Panc1 (cell line): ENCODE measurements around the gene SIK2. TPM values are rescaled to one million over a fixed set of nuclear protein-coding genes. Genes with fewer than 3 reads are reported as not detected.
A peak's percentile ranks its signal among the peaks of the same experiment; 100 is the strongest.

ENCODE experiments used
- ATAC-seq: fragments of 200-7000 bp; cut with Tn5 transposase; 2 replicates; pipeline ENCODE4 v1.9.1; 2020; ENCODE audit warnings: mild to moderate bottlenecking, moderate library complexity
- BruUV-seq: library from RNA; stranded (reverse); fragments of 400-500 nt; replicated peaks from 2 replicates; lab custom pipeline; 2021; lab: Mats Ljungman, UMichigan
- CTCF ChIA-PET: fragments of 300-600 bp; sonication (Branson Sonifier 250); formaldehyde crosslinking; loops from one replicate; lab custom pipeline; 2022; ENCODE audit warnings: antibody characterized with exemption; lab: Charles Lee
- POLR2A ChIA-PET: fragments of 300-600 bp; sonication (Branson Sonifier 250); formaldehyde crosslinking; loops from one replicate; lab custom pipeline; 2022; ENCODE audit warnings: antibody characterized with exemption; lab: Charles Lee
- DNase-seq: peaks from one replicate; pipeline ENCODE4 v3.0.0-alpha.2; 2010; ENCODE audit warnings: low read depth, low spot score
- H3K27ac ChIP-seq: 2 replicates; pipeline ENCODE4 v1.5.1; 2011; ENCODE audit warnings: mild to moderate bottlenecking, low read length, inconsistent platforms
- H3K27me3 ChIP-seq: fragments of 200-500 bp; sonication (Bioruptor generic); 2 replicates; pipeline ENCODE4 v1.6.0; 2014; ENCODE audit warnings: low read length, inconsistent platforms; ENCODE audit not compliant: control insufficient read depth, insufficient read depth
- H3K36me3 ChIP-seq: fragments of 200-500 bp; sonication (Bioruptor generic); 2 replicates; pipeline ENCODE4 v1.5.1; 2014; ENCODE audit warnings: inconsistent platforms, mild to moderate bottlenecking, low read length, moderate library complexity; ENCODE audit not compliant: control insufficient read depth, insufficient read depth
- H3K4me1 ChIP-seq: 2 replicates; pipeline ENCODE4 v1.5.1; 2011; ENCODE audit warnings: inconsistent platforms, mild to moderate bottlenecking, low read length, moderate library complexity; ENCODE audit not compliant: control insufficient read depth, insufficient read depth
- H3K4me3 ChIP-seq, 2 experiments: 2 replicates each; pipeline ENCODE4 v1.5.1; 2011 to 2012; ENCODE audit warnings: low read depth in 2 of 2, low read length in 2 of 2, mild to moderate bottlenecking in 2 of 2, inconsistent platforms in 1 of 2, moderate library complexity in 1 of 2
- H3K9me3 ChIP-seq: fragments of 200-500 bp; sonication (Bioruptor generic); 2 replicates; pipeline ENCODE4 v1.5.1; 2014; ENCODE audit warnings: low read depth, mild to moderate bottlenecking, inconsistent platforms, low read length, moderate library complexity; ENCODE audit not compliant: control insufficient read depth, insufficient read depth
- CTCF ChIP-seq: fragments of 450-650 bp; IDR thresholded peaks from 2 replicates; pipeline ENCODE4 v1.5.1; 2017; ENCODE audit warnings: mild to moderate bottlenecking
- POLR2AphosphoS5 ChIP-seq: IDR thresholded peaks from 2 replicates; pipeline ENCODE4 v1.6.1; 2012; ENCODE audit warnings: mild to moderate bottlenecking, low read depth, low read length, moderate library complexity
- REST ChIP-seq, 2 experiments: IDR thresholded peaks; 2 replicates each; pipeline ENCODE4 v1.6.1; 2011 to 2012; ENCODE audit warnings: low read depth in 2 of 2, control low read depth in 1 of 2, low read length in 1 of 2, mild to moderate bottlenecking in 1 of 2, moderate library complexity in 1 of 2; ENCODE audit not compliant: insufficient read depth in 1 of 2
- SIN3A ChIP-seq: IDR thresholded peaks from 2 replicates; pipeline ENCODE4 v1.6.1; 2012; ENCODE audit warnings: low read depth, mild to moderate bottlenecking, low read length, moderate library complexity, borderline replicate concordance; ENCODE audit not compliant: insufficient read depth
- TCF7L2 ChIP-seq: IDR thresholded peaks from 2 replicates; pipeline ENCODE4 v1.6.1; 2011; ENCODE audit warnings: mild to moderate bottlenecking, low read depth, low read length, inconsistent platforms
- in situ Hi-C: cut with HindIII; loops from 2 replicates; pipeline ENCODE4 v1.10.0; 2016; ENCODE audit warnings: low sequenced_read_pairs, low pct_unique_long_range_greater_than_20kb
- intact Hi-C: fragments of 100-400 bp; cut with micrococcal nuclease; formaldehyde crosslinking; loops from one replicate; pipeline ENCODE4 v1.10.0; 2022; ENCODE audit not compliant: unreplicated experiment
- total RNA-seq: library from RNA; stranded (reverse); gene quantifications from one replicate; pipeline ENCODE4 v1.2.1, GENCODE V29; 2021; ENCODE audit not compliant: unreplicated experiment

SIK2 gene
- total RNA-seq, 1 experiment from 2014 or later = 17.0 TPM

GRCh38 chr11:111733016-111733415 lies 130.8 kb downstream of the SIK2 start:
- DNase-seq = no peak
- H3K36me3 ChIP-seq = no peaks in the 10 kb centered on the region
- no TSS peak for BruUV-seq
- no peaks in the 10 kb centered on the region for H3K9me3 ChIP-seq
- intact Hi-C loops = no loop called here
- ChIA-PET CTCF (interaction anchor here (1.2 kb wide), 1 partner anchor 109 kb away, joined by 3 read pairs; no protein-coding TSS in a partner anchor), POLR2A (interaction anchor here (0.7 kb wide), 1 partner anchor 131 kb away, joined by 3 read pairs; the partner anchor contains the start of gene SIK2)
- H3K4me1 ChIP-seq = peaks cover 9% of the 10 kb centered on the region; the same call in 1 of the 2 replicates
- in situ Hi-C loops = no loop called here
- H3K4me3 ChIP-seq = no peak overlapping the region
- TF ChIP-seq CTCF (no peak), TCF7L2 (no peak), REST (IDR thresholded peaks at IDR 0.05; ENCODE audit: insufficient read depth in 1 of 2, low read depth in 2 of 2, low read length in 1 of 2) (no peak), SIN3A (no peak), POLR2AphosphoS5 (no peak)
- ATAC-seq = peak; percentile 60
- H3K27ac ChIP-seq = 0 out of 2 replicates have a peak overlapping the region, but pooled peaks have one; percentile 7
- H3K27me3 ChIP-seq = no peaks in the 10 kb centered on the region

DNA sequence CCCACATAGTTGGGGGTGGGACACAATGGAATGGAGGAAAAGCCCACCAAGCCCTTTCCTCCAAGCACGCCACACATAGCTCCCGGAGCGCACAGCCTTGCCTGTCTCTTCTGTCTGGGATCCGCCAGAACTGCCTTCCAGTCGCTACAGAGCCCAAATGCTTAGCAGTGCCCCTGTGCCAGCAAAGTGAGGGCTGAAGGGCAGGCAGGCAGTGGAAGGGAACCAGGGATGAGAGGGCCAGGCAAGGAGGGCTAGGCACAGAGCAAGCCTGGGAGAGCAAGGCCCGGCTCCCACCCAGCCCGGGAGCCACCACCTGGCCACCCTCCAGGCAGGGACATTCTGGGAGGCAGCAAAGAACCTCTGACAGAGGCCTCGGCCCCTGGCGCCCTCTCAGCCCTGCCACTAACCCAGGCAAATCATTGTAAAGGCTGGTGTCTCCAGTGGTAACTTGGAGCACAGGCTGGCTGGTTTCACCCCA lies 131.4 kb downstream of the SIK2 start:
- Histone ChIP-seq H3K27ac (no peak overlapping the region), H3K4me3 (no peak overlapping the region), H3K4me1 (peaks cover 9% of the 10 kb centered on the region; the same call in 1 of the 2 replicates), H3K36me3 (no peaks in the 10 kb centered on the region), H3K9me3 (no peaks in the 10 kb centered on the region), H3K27me3 (no peaks in the 10 kb centered on the region)
- in situ Hi-C loops (no loop called here), intact Hi-C loops (no loop called here)
- ChIA-PET CTCF (interaction anchor here (1.2 kb wide), 1 partner anchor 108 kb away, joined by 3 read pairs; no protein-coding TSS in a partner anchor), POLR2A (interaction anchor here (0.7 kb wide), 1 partner anchor 131 kb away, joined by 3 read pairs; the partner anchor contains the start of gene SIK2)
- ATAC-seq = peak; percentile 29; the same call in 1 of the 2 replicates
- no TSS peak for BruUV-seq
- DNase-seq = no peak
- 0 out of 2 replicates have a peak, but pooled peaks have one; percentile 6 for TF ChIP-seq POLR2AphosphoS5
- no peak for TF ChIP-seq REST (IDR thresholded peaks at IDR 0.05; ENCODE audit: insufficient read depth in 1 of 2, low read depth in 2 of 2, low read length in 1 of 2)
- TF ChIP-seq SIN3A = no peak
- no peak for TF ChIP-seq CTCF
